HG03159 (cell line): ENCODE data around the gene HLCS.

ENCODE experiments used
- ATAC-seq: cut with Tn5 transposase; IDR thresholded peaks from one replicate; pipeline ENCODE4 v1.9.1; 2021; ENCODE audit warnings: mild to moderate bottlenecking, moderate library complexity; ENCODE audit not compliant: unreplicated experiment

The HLCS gene

DNA sequence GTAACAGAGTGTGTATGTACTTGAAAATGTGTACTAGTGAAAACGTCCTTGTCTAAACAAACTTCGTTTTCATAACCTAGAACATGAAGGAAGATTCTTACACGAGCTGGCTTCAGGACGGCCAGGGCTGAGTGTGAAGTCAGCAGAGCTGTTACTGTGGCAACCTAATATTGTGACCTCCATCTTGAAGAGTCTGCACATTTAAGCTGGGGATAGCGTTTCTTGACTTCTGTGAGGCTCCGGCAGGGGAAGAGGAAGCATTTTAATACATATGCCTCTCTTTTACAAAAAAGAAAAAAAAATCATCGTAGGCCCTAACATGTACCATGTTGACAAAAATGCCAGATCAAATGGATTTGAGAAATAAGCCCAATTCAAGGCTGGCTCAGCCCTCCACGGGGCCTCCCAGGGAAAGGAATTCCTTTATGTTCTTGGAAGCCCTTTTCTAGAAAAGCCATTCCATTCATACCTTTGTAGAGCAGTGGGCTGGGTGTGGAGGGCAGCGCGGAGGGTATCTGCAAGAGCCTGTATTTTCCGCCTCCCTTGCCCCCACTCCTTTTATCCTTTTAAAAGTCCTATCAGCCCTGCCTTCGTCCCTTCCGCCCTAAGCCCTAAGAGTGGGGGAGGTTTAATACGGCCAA lies 216.4 kb downstream of the HLCS start:
- no peak for ATAC-seq

DNA sequence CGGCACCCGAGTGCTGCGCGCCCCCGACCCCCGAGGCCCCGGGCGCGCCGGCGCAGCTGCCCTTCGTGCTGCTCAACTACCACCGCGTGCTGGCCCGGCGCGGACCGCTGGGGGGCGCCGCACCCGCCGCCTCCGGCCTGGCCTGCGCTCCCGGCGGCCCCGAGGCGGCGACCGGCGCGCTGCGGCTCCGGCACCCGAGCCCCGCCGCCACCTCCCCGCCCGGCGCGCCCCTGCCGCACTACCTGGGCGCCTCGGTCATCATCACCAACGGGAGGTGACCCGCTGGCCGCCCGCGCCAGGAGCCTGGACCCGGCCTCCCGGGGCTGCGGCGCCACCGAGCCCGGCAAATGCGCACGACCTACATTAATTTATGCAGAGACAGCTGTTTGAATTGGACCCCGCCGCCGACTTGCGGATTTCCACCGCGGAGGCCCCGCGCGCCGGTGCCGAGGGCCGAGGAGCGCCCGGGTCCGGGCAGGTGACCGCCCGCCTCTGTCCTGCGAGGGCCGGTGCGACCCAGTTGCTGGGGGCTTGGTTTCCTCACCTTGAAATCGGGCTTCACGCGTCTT lies 218.6 kb downstream of the HLCS start:
- ATAC-seq = no peak

DNA sequence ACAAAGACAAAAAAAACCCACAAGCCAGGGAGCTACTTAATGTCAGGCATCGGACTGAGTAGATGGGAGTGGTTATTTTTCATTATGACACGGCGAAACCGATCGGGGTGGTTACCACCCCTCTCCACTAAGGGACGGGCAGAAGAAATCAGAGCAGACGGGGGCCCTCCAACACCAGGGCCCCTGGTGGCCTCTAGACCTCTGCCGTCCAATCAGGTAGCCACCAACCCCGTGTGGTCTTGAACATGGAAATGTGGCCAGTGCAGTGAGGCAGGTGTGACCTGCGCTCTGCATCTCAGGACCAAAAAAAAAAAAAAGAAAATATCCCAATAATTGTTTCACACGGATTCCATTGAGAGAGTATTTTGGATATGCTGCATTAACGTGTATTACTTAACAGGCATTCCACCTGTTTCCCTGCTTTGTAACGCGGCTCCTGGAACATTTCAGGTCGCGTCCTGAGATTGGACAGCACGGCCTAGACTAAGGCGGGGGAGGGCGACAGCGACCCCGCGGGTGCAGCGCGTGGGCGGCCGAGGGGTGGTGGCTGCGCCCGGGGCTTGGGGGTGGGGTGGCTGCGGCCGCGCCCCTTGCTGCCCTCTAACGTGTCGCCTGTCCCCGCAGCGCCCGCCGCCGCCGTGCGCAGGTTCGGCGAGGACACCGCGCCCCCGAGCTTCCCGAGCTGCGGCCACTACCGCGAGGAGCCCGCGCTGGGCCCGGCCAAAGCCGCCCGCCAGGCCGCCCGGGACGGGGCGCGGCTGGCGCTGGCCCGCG lies 219.2 kb downstream of the HLCS start:
- no peak for ATAC-seq

DNA sequence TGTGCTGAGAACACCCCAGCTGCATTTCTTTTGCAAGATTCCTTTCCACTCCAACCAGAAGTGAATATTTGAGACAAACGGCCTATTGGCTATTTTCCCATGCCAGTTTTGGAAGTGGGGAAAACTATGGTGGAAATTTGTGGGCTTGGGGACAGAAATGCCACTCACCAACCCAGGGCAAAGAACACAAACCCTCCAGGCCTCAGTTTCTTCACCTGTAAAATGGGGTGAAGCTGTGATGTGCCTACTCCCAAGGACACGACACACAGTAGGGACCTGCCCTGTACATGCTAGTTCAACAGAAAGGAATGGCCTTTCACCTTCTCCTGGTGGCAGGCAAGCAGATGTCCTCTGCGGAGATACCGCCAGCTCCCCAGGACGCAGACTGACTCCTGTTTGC lies 221.0 kb downstream of the HLCS start:
- no peak for ATAC-seq

DNA sequence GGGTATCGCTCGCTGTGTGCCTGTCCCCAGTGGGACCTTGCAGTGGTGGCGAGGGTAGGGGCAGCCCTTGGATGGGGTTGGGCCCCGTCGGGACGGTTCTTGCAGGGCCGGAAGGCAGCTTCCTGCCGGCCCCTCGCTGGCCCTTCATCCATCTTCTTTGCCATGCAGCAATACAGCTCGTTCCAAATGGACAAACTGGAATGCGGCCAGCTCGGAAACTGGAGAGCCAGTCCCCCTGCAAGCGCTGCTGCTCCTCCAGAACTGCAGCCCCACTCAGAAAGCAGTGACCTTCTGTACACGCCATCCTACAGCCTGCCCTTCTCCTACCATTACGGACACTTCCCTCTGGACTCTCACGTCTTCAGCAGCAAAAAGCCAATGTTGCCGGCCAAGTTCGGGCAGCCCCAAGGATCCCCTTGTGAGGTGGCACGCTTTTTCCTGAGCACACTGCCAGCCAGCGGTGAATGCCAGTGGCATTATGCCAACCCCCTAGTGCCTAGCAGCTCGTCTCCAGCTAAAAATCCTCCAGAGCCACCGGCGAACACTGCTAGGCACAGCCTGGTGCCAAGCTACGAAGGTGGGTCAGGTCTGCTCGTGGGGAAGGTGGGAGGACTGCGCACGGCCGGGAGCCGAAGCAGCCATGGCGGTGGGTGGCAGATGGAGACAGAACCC lies 221.8 kb downstream of the HLCS start:
- no peak for ATAC-seq

DNA sequence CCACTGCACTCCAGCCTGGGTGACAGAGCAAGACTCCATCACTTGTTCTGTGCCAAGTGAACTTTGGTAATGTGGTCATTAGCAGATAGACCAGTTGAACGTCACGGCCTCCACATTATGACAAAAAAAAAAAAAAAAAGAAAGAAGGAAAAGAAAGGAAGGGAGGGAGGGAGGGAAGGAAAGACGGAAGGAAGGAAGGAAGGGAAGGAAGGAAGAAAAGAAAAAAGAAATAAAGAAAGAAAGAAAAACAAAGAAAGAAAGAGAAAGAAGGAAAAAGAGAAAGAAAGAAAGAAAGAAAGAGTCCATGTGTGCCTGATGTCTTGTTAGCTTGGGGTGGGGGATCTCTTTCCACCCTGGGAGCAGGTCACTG lies 222.3 kb downstream of the HLCS start:
- no peak for ATAC-seq

DNA sequence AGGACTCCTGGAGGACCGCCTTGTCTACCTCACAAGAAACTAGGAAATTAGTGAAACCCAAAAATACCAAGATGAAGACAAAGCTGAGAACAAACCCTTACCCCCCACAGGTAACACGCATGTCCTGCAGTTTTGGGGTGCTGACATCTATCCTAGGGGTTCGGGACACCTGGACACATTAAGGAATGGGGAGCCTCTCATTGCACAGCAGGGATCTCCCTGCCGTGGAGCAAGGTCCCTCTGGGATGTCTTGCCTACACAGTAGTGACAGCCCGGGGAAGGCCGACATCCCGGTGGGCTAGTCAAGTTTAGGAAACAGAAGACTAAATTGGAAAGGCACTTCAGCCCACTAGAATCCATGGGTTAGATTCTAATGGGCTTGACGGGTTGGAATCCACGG lies 223.0 kb downstream of the HLCS start:
- no peak for ATAC-seq

DNA sequence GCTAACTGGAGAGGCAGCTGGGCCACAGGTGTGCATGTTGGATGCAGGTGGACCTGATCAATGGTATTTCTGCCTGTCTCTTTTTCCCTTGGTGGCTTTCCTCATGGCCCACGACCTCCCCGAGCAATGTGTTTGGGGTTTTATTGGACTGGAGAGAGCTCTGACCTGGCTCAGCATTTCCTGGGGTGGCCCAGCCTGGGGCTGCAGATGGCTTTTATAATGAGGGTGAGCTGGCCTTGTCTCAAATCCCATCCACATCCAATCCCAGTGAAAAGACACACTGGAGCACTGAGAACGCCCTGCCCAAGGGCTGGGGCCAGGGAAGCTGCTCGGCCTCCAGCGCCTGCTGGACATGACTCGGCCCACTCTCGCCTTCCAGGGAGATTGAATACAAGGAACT lies 223.5 kb downstream of the HLCS start:
- ATAC-seq = no peak

DNA sequence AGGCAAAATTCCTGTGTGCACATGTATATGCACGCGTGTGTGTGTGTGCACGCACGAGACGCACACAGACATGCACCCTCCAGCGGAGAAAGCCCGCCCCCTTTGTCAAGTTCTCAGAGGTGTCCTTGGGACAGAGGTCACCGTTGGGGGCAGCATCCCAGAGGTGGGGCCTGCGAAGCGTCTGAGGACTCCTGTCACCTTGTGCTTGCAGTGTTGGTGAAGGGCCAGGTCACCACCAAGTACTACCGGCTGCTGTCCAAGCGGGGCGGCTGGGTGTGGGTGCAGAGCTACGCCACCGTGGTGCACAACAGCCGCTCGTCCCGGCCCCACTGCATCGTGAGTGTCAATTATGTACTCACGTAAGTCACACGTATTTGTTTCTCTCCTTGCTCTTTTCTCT lies 225.0 kb downstream of the HLCS start:
- ATAC-seq = no peak

DNA sequence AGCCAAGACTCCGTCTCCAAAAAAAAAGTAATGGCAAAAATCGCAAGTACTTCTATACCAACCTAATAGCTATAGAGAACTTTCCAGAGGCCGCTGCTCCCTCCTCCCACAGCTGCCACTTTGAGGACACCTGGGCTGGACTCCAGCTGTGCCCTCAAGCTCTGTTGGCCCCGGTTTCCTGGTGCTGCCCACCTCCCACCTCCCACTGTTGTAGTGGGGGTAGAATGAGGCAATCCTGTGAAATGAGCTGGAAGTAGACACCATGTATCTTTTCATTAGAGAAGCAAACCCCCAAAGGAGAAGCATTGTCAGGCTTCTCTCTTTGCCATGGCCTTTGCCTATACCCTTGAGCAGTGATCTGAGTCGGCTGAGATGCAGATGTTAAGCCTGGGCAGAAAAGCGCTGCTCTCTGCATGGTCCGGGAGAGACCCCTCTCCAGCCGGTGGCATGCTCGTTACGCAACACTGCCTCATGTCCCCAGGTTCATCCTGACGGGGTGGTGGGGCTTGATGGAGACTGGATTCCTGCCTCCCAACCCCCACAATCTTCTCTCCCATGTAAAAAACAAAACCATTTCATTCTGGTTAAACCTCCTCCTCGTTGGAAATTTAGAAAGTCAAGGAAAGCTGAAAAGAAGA lies 227.9 kb downstream of the HLCS start:
- ATAC-seq = no peak

DNA sequence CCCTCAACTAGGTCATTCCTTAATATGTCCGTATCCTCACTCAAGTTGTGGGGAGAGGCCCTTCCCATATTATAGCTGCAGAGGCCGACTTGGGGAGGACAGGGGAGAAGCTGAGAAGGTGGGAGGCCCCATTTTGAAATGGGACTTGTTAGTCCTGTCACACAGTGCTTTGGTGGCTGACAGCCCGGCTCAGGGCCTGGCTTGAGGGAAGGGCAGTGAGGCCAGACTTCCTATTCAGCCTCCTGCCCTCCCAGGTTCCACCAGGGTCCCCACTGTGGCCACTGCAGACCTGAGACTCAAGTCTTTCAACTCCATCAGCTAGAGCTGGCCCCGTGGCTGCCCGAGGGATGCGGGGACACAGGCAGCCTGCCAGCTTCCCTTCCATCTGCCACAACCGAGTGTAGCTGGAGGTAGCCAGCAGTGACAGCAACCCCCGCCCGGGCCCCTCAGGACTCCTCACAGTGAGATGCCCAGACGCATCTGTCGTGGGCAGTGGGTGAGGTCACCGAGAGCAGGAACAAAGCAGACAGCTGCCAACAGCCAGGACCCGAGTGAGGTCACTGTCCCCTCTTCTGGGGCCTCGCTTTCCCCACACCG lies 230.6 kb downstream of the HLCS start:
- ATAC-seq = no peak

DNA sequence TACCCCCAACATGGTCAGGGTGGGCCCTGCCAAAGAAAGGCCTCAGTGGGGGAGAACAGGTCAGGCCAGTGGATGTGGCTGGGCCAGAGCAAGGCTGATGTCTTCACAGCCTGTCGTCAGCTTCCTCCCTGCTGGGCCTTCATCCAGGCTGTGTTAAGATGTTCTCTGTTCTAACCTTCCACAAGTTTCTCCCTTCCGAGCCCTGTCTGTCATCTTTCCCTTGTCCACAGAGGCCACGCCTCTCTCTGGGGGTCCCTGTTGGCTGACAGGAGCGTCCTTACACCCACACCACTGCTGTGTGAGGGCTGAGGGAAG lies 231.3 kb downstream of the HLCS start:
- no peak for ATAC-seq

DNA sequence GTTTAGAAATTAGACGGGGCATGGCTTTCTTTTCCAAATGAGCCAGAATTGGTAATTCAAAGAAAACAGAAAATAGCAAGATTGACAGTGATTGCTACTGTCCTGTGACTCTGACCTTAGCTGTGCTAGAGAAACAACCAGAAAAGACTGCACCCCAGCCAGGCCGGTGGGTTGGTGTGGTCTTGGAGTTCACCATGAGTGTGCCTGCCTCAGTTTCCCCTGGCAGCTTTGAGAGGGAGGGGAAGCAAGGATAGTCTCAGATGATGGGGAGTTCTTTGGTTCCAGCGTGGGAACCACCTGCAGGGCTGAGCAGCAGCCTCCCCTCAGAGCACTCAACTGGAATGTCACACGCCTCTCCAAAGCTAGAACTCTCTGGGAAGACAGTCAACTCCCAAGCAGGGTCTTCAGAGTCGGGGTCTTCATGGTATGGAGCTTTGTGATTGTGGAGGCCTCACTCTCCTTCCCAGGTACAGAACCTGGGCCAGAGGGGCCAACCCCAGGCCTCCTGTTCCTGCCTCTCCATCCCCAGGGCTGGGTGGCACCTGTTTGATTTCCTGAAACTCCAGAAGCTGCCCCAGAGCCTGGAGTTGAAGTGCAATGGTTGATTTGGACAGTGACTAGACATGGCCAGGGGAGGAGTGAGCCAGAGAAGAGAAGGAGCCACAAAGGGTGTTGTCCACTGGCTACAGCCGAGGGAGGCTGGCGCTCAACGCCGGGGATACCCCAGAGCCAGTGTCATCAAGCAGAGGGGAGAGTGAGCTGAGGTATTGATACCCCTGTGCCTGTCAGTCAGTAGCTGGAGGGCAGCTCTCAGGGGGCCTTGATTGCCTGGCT lies 231.9 kb downstream of the HLCS start:
- no peak for ATAC-seq

DNA sequence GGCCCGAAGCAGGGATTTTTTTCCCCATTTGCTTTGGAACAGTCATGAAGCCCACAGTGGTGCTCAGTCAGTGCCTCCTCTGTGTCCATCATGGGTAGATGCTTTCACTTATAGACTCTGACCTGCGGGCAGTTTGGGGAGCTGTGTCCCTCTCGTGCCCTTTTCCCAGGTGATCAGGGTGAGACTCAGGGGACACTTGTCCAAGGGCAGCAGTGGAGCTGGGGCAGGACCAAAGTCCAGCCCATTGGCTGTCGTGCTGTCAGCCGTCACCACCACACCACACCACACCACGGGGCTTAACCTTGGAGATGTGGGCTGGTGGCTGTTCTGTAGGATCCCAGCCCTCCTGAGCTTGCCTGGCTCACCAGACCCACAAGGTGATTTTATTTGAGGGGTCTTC lies 232.6 kb downstream of the HLCS start:
- no peak for ATAC-seq

DNA sequence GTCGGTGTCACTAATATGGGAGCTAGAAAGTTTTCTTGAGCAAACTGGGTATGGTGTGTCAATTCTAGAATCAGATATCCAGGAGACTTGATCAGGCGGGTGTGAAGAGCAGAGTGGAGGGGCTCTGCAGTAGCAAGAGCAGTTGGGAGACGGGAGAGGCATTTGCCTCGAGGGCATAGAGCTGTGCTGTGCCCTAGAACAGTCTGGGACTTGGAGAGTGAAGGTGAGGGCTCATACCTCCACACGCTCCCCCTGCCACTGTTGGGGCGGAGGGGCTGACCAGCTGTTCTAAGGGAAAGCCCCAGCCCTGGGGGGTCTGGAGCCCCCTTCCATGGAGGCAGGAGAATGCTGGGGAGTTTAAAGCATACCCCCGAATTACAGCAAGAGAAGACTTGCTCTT lies 233.7 kb downstream of the HLCS start:
- no peak for ATAC-seq

DNA sequence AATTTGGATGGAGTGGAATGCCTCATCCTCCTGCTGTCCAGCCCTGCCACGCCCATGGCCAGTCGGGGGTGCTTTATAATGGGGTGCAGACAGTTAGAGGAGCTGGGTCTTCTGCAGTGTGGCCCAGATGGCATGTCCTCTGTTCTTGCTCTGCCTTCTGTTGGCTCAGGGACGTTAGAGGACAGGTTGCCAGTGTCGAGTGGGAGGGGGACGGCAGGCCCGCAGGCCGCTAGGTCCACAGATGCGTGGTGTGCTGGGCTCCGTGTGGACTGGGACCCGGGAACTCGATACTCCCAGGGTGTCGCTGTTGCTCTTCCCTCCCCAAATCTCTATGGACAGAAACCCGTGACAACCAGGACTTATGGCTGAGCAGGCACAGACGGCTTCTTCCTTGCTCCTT lies 234.3 kb downstream of the HLCS start:
- ATAC-seq = no peak

DNA sequence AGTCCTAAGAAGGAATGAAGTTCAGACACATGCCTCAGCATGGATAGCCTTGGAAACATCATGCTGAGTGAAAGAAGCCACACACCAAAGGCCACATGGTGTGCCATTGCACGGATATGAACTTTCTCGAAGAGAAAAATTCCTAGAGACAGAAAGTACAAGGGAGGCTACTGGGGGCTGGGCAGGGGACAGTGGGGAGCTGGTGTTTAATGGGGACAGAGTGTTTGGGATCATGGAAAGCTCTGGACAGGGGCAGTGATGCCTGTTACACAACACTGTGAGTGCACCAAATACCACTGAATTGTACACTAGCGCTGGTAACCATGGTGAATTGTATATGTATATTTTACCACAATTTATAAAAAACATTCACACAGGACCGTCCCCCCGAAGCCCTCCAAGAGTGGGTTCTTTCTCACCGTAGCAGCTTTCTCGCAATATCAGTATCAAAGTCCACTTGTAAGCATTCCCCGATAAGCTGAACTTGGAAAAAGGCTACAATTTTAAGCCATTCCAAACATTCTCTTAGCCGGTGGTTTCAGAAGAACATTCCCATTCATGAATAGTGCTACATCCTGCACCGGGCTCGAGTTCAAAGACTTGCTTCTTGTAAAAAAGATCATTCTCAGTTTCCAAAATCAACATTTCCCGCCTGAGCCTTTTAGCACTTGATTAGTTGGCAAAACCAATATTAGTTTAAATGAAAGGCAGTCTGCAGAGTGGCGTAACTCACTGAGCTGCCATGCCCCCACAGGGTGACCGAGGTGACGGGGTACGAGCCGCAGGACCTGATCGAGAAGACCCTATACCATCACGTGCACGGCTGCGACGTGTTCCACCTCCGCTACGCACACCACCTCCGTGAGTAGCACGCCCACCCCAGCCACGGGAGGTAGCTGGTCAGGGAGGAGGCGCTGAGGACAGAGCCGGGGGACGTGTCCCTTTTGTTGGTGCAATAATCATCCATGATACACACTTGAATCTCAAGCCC lies 235.9 kb downstream of the HLCS start:
- no peak for ATAC-seq

DNA sequence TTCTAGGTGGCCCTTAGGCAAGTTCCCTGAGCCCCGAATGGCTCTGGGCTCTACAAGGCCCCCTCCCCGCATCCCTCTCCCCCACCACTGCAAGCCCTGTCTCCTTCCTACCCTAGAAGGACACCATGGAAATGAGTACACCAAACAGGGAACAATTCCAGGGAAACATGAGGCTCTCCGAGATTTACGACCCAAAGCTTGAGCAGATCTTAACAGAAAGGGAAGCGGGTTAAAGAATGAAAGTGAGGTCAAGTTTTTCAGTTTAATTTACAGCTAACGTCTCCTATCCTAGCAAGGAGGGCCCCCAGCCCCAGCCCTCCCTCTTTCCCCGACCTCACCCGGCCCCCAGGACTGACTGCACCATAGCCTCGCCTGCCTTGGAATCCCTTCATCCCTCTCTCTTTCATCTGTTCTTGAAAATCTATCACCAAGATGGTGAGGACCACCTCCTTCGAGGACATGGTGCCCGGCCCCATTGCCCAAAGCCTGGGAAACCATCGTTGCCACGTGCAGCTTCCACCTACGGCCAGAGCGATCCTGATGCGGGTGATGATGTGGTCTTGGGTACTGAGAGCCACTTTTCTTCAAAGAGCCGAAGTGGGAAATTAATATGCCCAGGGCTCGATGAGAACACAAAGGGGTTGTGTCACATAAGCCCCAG lies 237.0 kb downstream of the HLCS start:
- ATAC-seq = no peak
